Right lobe of liver (tissue), 6 donors: ENCODE results near the gene TSPAN4. TPM values are rescaled to one million over a fixed set of nuclear protein-coding genes. Genes with fewer than 3 reads are reported as not detected.

Source experiments
- ATAC-seq, 4 donors: fragments of 200-7000 bp; cut with Tn5 transposase; one replicate each; pipeline ENCODE4 v1.9.1; 2020; ENCODE audit warnings: mild to moderate bottlenecking in 4 of 4, moderate library complexity in 4 of 4
- DNase-seq, 3 donors: peaks; one replicate each; pipeline ENCODE4 v3.0.0-alpha.2; 2020
- H3K27ac ChIP-seq, 3 donors: fragments of 200-600 bp; one replicate each; pipeline ENCODE4 v1.8.0; 2022
- H3K27me3 ChIP-seq, 2 donors: fragments of 200-600 bp; one replicate each; pipeline ENCODE4 v1.8.0; 2022
- H3K36me3 ChIP-seq, 4 donors: fragments of 200-600 bp; sonication (generic) in 1 of 4; one replicate each; pipeline versions ENCODE4 v1.5.1 to v1.8.0; 2017 to 2022; ENCODE audit warnings: control low read depth in 1 of 4
- H3K4me1 ChIP-seq, 4 donors: fragments of 200-600 bp; sonication (generic) in 1 of 4; one replicate each; pipeline versions ENCODE4 v1.5.1 to v1.8.0; 2017 to 2022; ENCODE audit warnings: control low read depth in 1 of 4
- H3K4me3 ChIP-seq, 3 donors: fragments of 200-600 bp; one replicate each; pipeline ENCODE4 v1.8.0; 2022
- H3K9me3 ChIP-seq, 4 donors: fragments of 200-600 bp; sonication (generic) in 1 of 4; one replicate each; pipeline versions ENCODE4 v1.5.1 to v1.8.0; 2017 to 2022; ENCODE audit warnings: control low read depth in 1 of 4
- POLR2A ChIP-seq: fragments of 450-650 bp; IDR thresholded peaks from one replicate; pipeline ENCODE4 v1.6.1; 2017; ENCODE audit warnings: antibody characterized with exemption, mild to moderate bottlenecking
- WGBS: methylation state at CpG from one replicate; pipeline ENCODE4 v1.1.6; 2018; ENCODE audit warnings: low coverage, low lambda C conversion rate; ENCODE audit not compliant: insufficient coverage; ENCODE audit errors: missing lambda C conversion rate; 5-methylcytosine and 5-hydroxymethylcytosine counted together
- intact Hi-C, 2 donors: fragments of 100-400 bp; cut with DNase I; formaldehyde crosslinking; loops; one replicate each; pipeline versions ENCODE4 v1.11.2 to v1.14.1; 2022
- total RNA-seq, 6 experiments: library from RNA; depleted of rRNA in 2 of 6; stranded (reverse); fragments of >200 nt in 2 of 6; fragmentation: NEBNext Ultra II Directional in 3 of 6; extraction: Animal tissue kit (Norgen Biotek cat#: 25700) in 3 of 6; gene quantifications; one replicate each; pipeline versions ENCODE4 v1.1.0 to v1.2.4, GENCODE V29; 2016 to 2023
- TF ChIP-seq, protein P1 (sequence below), 4 donors: fragments of 200-600 bp in 3 of 4; fragments of 450-650 bp in 1 of 4; IDR thresholded peaks; one replicate each; pipeline versions ENCODE4 v1.5.1 to v1.8.0; 2016 to 2022; ENCODE audit warnings: antibody characterized with exemption in 4 of 4, mild to moderate bottlenecking in 2 of 4
- donor health status: DM: no; HTN: yes; CAD: no.
- donor health status: DM: no; HTN: no; CAD: no.
- donor health status: DM: no; HTN: no; CAD: no.
- donor health status: DM: no; HTN: yes; CAD: no.
- donor health status: DM: no; HTN: yes; CAD: no.

TSPAN4 gene
- total RNA-seq, 6 experiments from 2014 or later: 14.9 to 80.6 (median 30.5) TPM

DNA sequence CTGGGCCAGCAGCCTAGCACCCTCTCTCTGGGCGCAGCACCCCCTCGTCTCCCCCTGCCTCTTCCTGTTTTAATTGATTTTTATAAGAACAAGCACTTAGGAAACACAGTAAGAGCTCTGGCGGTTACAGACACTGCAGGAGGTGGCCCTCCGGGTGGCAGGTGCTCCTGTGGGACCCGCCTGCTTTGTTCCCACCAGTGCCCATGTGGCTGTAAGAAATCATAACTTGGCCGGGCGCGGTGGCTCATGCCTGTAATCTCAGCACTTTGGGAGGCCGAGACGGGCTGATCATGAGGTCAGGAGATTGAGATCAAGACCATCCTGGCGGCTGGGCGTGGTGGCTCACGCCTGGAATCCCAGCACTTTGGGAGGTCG, 18.4 kb downstream of the TSPAN4 start:
- WGBS: 84% methylated on average over 11 of the region's 14 CpGs
- no peak overlapping the region for H3K4me3 ChIP-seq
- no peaks in the 10 kb centered on the region for H3K27me3 ChIP-seq
- H3K36me3 ChIP-seq: no peaks in the 10 kb centered on the region
- intact Hi-C loops: no loop called here
- DNase-seq (no peak), ATAC-seq (no peak)
- no peak for TF ChIP-seq POLR2A
- TF ChIP-seq, protein P1, sequence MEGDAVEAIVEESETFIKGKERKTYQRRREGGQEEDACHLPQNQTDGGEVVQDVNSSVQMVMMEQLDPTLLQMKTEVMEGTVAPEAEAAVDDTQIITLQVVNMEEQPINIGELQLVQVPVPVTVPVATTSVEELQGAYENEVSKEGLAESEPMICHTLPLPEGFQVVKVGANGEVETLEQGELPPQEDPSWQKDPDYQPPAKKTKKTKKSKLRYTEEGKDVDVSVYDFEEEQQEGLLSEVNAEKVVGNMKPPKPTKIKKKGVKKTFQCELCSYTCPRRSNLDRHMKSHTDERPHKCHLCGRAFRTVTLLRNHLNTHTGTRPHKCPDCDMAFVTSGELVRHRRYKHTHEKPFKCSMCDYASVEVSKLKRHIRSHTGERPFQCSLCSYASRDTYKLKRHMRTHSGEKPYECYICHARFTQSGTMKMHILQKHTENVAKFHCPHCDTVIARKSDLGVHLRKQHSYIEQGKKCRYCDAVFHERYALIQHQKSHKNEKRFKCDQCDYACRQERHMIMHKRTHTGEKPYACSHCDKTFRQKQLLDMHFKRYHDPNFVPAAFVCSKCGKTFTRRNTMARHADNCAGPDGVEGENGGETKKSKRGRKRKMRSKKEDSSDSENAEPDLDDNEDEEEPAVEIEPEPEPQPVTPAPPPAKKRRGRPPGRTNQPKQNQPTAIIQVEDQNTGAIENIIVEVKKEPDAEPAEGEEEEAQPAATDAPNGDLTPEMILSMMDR (IDR thresholded peaks at IDR 0.05): no peak
- H3K9me3 ChIP-seq: no peaks in the 10 kb centered on the region
- no peaks in the 10 kb centered on the region for H3K4me1 ChIP-seq
- no peak overlapping the region for H3K27ac ChIP-seq

DNA sequence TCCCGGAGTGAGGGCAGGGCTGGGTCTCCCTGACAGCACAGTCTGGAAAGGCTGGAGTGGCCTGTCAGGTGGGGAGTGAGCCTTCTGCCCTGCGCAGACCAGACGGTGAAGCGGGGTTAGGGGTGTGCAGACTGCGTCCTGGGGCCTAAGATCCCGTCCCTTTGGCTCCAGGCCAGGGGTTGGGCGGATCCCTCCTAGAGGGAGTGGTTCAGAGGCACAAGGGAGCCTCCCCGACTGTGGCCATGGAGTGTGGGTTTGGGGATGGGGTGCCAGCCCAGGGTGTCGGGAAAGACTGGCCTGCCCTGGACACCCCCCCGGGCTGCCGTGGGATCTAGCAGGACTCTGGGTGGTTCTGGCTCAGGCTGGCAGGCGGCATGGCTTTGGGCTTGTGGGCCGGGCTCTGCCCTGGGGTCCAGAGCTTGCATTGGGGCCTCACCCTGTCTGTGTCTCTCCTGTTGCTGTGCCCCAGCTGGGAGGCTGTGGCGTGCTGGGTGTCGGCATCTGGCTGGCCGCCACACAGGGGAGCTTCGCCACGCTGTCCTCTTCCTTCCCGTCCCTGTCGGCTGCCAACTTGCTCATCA, 19.5 kb downstream of the TSPAN4 start:
- intact Hi-C loops: no loop called here
- H3K4me3 ChIP-seq: no peak overlapping the region
- WGBS: 32% methylated on average over 3 of the region's 20 CpGs
- no peaks in the 10 kb centered on the region for H3K36me3 ChIP-seq
- H3K27me3 ChIP-seq: no peaks in the 10 kb centered on the region
- no peaks in the 10 kb centered on the region for H3K4me1 ChIP-seq
- no peak for DNase-seq
- ATAC-seq: peak in 1 of 4 donors; percentile 11
- H3K27ac ChIP-seq: no peak overlapping the region
- TF ChIP-seq, protein P1 (IDR thresholded peaks at IDR 0.05): no peak
- no peak for TF ChIP-seq POLR2A
- no peaks in the 10 kb centered on the region for H3K9me3 ChIP-seq

DNA sequence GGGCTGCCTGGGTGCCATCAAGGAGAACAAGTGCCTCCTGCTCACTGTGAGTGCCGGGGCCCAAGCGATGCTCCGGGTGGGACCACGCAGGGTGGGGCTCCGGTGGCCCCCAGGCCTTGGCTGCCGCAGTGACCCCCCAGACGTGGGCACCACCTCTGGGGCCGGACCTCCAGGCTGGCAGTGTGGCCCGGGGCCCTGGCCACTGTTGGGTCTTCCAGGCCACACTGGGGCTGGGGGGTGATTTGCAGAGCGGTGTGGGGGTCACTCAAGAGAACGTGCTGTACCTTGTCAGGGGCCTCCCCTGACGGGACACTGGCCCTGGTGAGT, 20.0 kb downstream of the TSPAN4 start:
- H3K36me3 ChIP-seq: no peaks in the 10 kb centered on the region
- ATAC-seq: no peak
- intact Hi-C loops: no loop called here

DNA sequence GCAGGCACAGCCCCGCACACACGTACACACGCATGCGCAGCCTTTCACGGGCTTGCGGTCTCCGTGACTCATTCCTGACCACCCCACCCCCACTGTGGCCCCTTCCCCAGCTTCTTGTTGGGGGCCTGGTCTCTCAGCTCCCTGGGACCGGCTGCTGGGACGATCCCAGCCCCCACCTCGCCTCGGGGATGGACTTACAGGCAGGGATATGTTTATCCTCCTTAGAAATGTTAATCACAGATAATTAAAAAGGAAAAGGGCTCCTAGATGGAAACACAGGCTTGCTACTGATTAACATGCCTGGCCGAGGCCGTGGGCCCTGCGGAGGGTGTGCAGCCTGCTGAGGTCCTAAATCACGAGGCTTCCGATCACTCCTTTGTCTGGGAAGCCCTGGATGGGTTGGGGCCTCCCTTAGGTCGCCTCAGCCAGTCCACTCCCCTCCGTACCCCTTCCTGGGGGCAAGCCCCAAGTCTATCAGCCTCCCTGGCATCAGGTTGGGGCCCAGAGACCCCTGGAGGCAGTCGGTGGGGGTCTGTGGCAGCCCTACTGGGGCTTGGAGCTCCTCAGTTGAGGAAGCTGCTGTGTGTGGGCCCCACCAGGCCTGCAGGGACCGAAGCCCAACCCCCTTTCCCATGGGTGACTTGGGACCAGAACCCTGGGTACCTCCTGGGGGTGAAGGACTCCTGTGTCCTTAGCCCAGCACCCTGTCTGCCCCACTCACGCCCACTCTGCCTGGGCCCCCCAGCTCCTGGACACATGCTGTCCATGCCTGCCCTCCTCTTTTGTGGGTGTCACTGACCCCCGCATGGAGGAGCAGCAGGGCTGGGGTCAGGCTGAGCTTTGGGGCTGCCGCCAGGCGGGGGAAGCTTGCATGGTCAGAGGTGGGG, 20.6 kb downstream of the TSPAN4 start:
- no peaks in the 10 kb centered on the region for H3K27me3 ChIP-seq
- no peak for ATAC-seq
- no peaks in the 10 kb centered on the region for H3K9me3 ChIP-seq
- DNase-seq: no peak
- no peak overlapping the region for H3K27ac ChIP-seq
- intact Hi-C loops: no loop called here
- H3K4me3 ChIP-seq: no peak overlapping the region
- WGBS: 56% methylated on average over 3 of the region's 24 CpGs
- no peaks in the 10 kb centered on the region for H3K4me1 ChIP-seq
- no peaks in the 10 kb centered on the region for H3K36me3 ChIP-seq
- TF ChIP-seq POLR2A: no peak
- TF ChIP-seq, protein P1 (IDR thresholded peaks at IDR 0.05): no peak

More for the DNA sequence above, 20.0 kb downstream of the TSPAN4 start:
- no peak for DNase-seq
- Histone ChIP-seq H3K9me3 (no peaks in the 10 kb centered on the region), H3K4me1 (no peaks in the 10 kb centered on the region), H3K4me3 (no peak overlapping the region), H3K27ac (no peak overlapping the region), H3K27me3 (no peaks in the 10 kb centered on the region)
- TF ChIP-seq, protein P1 (IDR thresholded peaks at IDR 0.05): no peak
- TF ChIP-seq POLR2A: no peak
- WGBS: no CpG with 5 or more reads among the region's 12 CpGs
